Caco-2 (cell line): ENCODE measurements around the gene GALNS. TPM values are rescaled to one million over a fixed set of nuclear protein-coding genes. Genes with fewer than 3 reads are reported as not detected.

Experiments used
- BruUV-seq: library from RNA; stranded (reverse); fragments of 400-500 nt; replicated peaks from 2 replicates; lab custom pipeline; 2021; lab: Mats Ljungman, UMichigan
- CTCF ChIA-PET: fragments of 300-600 bp; sonication (Branson Sonifier 250); formaldehyde crosslinking; loops from one replicate; lab custom pipeline; 2022; ENCODE audit warnings: antibody characterized with exemption; lab: Charles Lee
- POLR2A ChIA-PET: fragments of 300-600 bp; sonication (Branson Sonifier 250); formaldehyde crosslinking; loops from one replicate; lab custom pipeline; 2022; ENCODE audit warnings: antibody characterized with exemption; lab: Charles Lee
- DNase-seq, 2 experiments: peaks; one replicate each; pipeline versions ENCODE4 v3.0.0 to v3.0.0-alpha.2; 2020 to 2022
- H3K27me3 ChIP-seq: replicated peaks from 2 replicates; pipeline ENCODE4 v1.6.0; 2011; ENCODE audit warnings: low read length; ENCODE audit not compliant: control insufficient read depth, insufficient read depth
- H3K36me3 ChIP-seq: 2 replicates; pipeline ENCODE4 v1.5.1; 2011; ENCODE audit warnings: low read length; ENCODE audit not compliant: control insufficient read depth, insufficient read depth
- H3K4me1 ChIP-seq: fragments of 250-450 bp; sonication (Bioruptor Pico); 2 replicates; pipeline ENCODE4 v1.5.1; 2020; ENCODE audit warnings: mild to moderate bottlenecking
- H3K4me3 ChIP-seq: 2 replicates; pipeline ENCODE4 v1.5.1; 2011; ENCODE audit warnings: low read depth, mild to moderate bottlenecking, control low read depth, low read length
- H3K9me3 ChIP-seq: fragments of 250-450 bp; sonication (Bioruptor Pico); 2 replicates; pipeline ENCODE4 v1.5.1; 2020; ENCODE audit warnings: mild to moderate bottlenecking, moderate library complexity
- H3K27ac Mint-ChIP-seq: one replicate; pipeline ENCODE4 v1.8.0; 2022; ENCODE audit warnings: mixed read lengths; ENCODE audit not compliant: unreplicated experiment
- H3K27me3 Mint-ChIP-seq: one replicate; pipeline ENCODE4 v1.8.0; 2022; ENCODE audit warnings: mixed read lengths; ENCODE audit not compliant: insufficient read depth, unreplicated experiment
- H3K36me3 Mint-ChIP-seq: one replicate; pipeline ENCODE4 v1.8.0; 2022; ENCODE audit warnings: mild to moderate bottlenecking, mixed read lengths; ENCODE audit not compliant: insufficient read depth, unreplicated experiment
- H3K4me1 Mint-ChIP-seq: one replicate; pipeline ENCODE4 v1.8.0; 2022; ENCODE audit warnings: low read depth, mixed read lengths; ENCODE audit not compliant: unreplicated experiment
- H3K4me3 Mint-ChIP-seq: one replicate; pipeline ENCODE4 v1.8.0; 2022; ENCODE audit warnings: mild to moderate bottlenecking, moderate library complexity, mixed read lengths; ENCODE audit not compliant: unreplicated experiment
- H3K9me3 Mint-ChIP-seq: one replicate; pipeline ENCODE4 v1.8.0; 2022; ENCODE audit warnings: mixed read lengths; ENCODE audit not compliant: unreplicated experiment
- CTCF ChIP-seq, 2 experiments: fragments of 200-600 bp in 1 of 2; IDR thresholded peaks; 1 replicate in 1 of 2; 2 replicates in 1 of 2; pipeline versions ENCODE4 v1.5.1 to v1.8.0; 2011 to 2022; ENCODE audit warnings: antibody characterized with exemption in 1 of 2, control low read depth in 1 of 2, inconsistent platforms in 1 of 2, low read depth in 1 of 2, low read length in 1 of 2, mild to moderate bottlenecking in 1 of 2, moderate library complexity in 1 of 2; ENCODE audit not compliant: insufficient read depth in 1 of 2, severe bottlenecking in 1 of 2, unreplicated experiment in 1 of 2
- intact Hi-C: fragments of 100-400 bp; cut with micrococcal nuclease; formaldehyde crosslinking; loops from one replicate; pipeline ENCODE4 v1.10.0; 2022; ENCODE audit not compliant: unreplicated experiment
- total RNA-seq: library from RNA; stranded (reverse); gene quantifications from 2 replicates; pipeline ENCODE4 v1.2.3, GENCODE V29; 2022

The GALNS gene
- total RNA-seq, 1 experiment from 2014 or later = 57.8 TPM

- Histone ChIP-seq H3K27me3 (no peaks in the 10 kb centered on the region), H3K4me3 (no peak overlapping the region), H3K9me3 (no peaks in the 10 kb centered on the region), H3K4me1 (peaks cover 8% of the 10 kb centered on the region), H3K36me3 (no peaks in the 10 kb centered on the region)
- no peak for DNase-seq
- BruUV-seq = no TSS peak
- ChIA-PET CTCF (interaction anchor here (0.6 to 4.2 kb wide), 2 partner anchors 11 to 59 kb away, joined by 3 to 21 read pairs; no protein-coding TSS in a partner anchor), POLR2A (no interaction called here)
- intact Hi-C loops = no loop called here
- H3K9me3 Mint-ChIP-seq = no peaks in the 10 kb centered on the region
- H3K4me1 Mint-ChIP-seq = no peaks in the 10 kb centered on the region
- H3K36me3 Mint-ChIP-seq = peaks cover 1% of the 10 kb centered on the region
- H3K4me3 Mint-ChIP-seq = no peak overlapping the region
- no peak for TF ChIP-seq CTCF (IDR thresholded peaks at IDR 0.05; ENCODE audit: insufficient read depth in 1 of 2, low read depth in 1 of 2, low read length in 1 of 2, severe bottlenecking in 1 of 2, unreplicated experiment in 1 of 2)
- H3K27me3 Mint-ChIP-seq = no peaks in the 10 kb centered on the region
- no peak overlapping the region for H3K27ac Mint-ChIP-seq
Measured at GRCh38 chr16:88796278-88796677, 60.5 kb downstream of the GALNS start.

GRCh38 chr16:88793251-88793954 is 63.3 kb downstream of the GALNS start:
- H3K9me3 Mint-ChIP-seq = no peaks in the 10 kb centered on the region

More at GRCh38 chr16:88793251-88793954, 63.3 kb downstream of the GALNS start:
- ChIA-PET CTCF (interaction anchor here (1.8 to 4.2 kb wide), 2 partner anchors 30 to 56 kb away, joined by 5 to 21 read pairs; no protein-coding TSS in a partner anchor), POLR2A (no interaction called here)
- H3K9me3 ChIP-seq = no peaks in the 10 kb centered on the region
- no peaks in the 10 kb centered on the region for H3K36me3 ChIP-seq
- no peak overlapping the region for H3K4me3 ChIP-seq
- TF ChIP-seq CTCF (IDR thresholded peaks at IDR 0.05; ENCODE audit: insufficient read depth in 1 of 2, low read depth in 1 of 2, low read length in 1 of 2, severe bottlenecking in 1 of 2, unreplicated experiment in 1 of 2) = no peak
- H3K27me3 ChIP-seq = no peaks in the 10 kb centered on the region
- no TSS peak for BruUV-seq
- Mint-ChIP-seq H3K4me1 (no peaks in the 10 kb centered on the region), H3K27ac (no peak overlapping the region), H3K27me3 (no peaks in the 10 kb centered on the region), H3K4me3 (no peak overlapping the region), H3K36me3 (no peaks in the 10 kb centered on the region)
- H3K4me1 ChIP-seq = peaks cover 8% of the 10 kb centered on the region
- intact Hi-C loops = no loop called here
- DNase-seq = no peak
